Erythroblast (primary cell): ENCODE data around the gene WHAMM.
A peak's percentile ranks its signal among the peaks of the same experiment; 100 is the strongest.

Source experiments
- DNase-seq, 2 experiments: peaks; one replicate each; lab custom pipeline; 2025; lab: John Stamatoyannopoulos, UW
- GATA1 ChIP-seq: IDR thresholded peaks from 2 replicates; pipeline ENCODE4 v1.6.1; 2011; ENCODE audit warnings: low read depth, mild to moderate bottlenecking, control low read depth, low read length, moderate library complexity
- POLR2A ChIP-seq: IDR thresholded peaks from 2 replicates; pipeline ENCODE4 v1.6.1; 2011; ENCODE audit warnings: mild to moderate bottlenecking, low read length

Gene WHAMM

GRCh38 chr15:82835391-82835917, 26.0 kb downstream of the WHAMM start:
- DNase-seq: no peak
- TF ChIP-seq POLR2A: no peak
- TF ChIP-seq GATA1: no peak

- peak; percentile 7 to 19 for DNase-seq
- TF ChIP-seq POLR2A (no peak), GATA1 (no peak)
Observed at GRCh38 chr15:82838096-82838735, 28.8 kb downstream of the WHAMM start.

GRCh38 chr15:82839136-82839535, 29.7 kb downstream of the WHAMM start:
- TF ChIP-seq POLR2A (no peak), GATA1 (no peak)
- DNase-seq: no peak

- no peak for TF ChIP-seq GATA1
- DNase-seq: no peak
Observed at GRCh38 chr15:82840166-82840565, 30.7 kb downstream of the WHAMM start.

- TF ChIP-seq POLR2A: no peak
- TF ChIP-seq GATA1: no peak
- no peak for DNase-seq
Observed at GRCh38 chr15:82843566-82843965, 34.1 kb downstream of the WHAMM start.

GRCh38 chr15:82845686-82846085, 36.3 kb downstream of the WHAMM start:
- DNase-seq: no peak
- TF ChIP-seq GATA1 (no peak), POLR2A (no peak)

- TF ChIP-seq GATA1 (no peak), POLR2A (no peak)
- no peak for DNase-seq
Observed at GRCh38 chr15:82846621-82847020, 37.2 kb downstream of the WHAMM start.

- DNase-seq: peak in 1 of 2 experiments; percentile 25
- TF ChIP-seq GATA1 (no peak), POLR2A (no peak)
Observed at GRCh38 chr15:82847703-82848102, 38.3 kb downstream of the WHAMM start.

- DNase-seq: peak in 1 of 2 experiments; percentile 38
- TF ChIP-seq GATA1: no peak
Observed at GRCh38 chr15:82848241-82848993, 39.0 kb downstream of the WHAMM start.

GRCh38 chr15:82849556-82850512, 40.4 kb downstream of the WHAMM start:
- peak; percentile 99 to 100 for DNase-seq

GRCh38 chr15:82850731-82851130, 41.3 kb downstream of the WHAMM start:
- no peak for DNase-seq
- TF ChIP-seq POLR2A (no peak), GATA1 (no peak)

More at GRCh38 chr15:82849556-82850512, 40.4 kb downstream of the WHAMM start:
- TF ChIP-seq GATA1 (peak; percentile 89), POLR2A (peak; percentile 78)

GRCh38 chr15:82851306-82851850, 42.0 kb downstream of the WHAMM start:
- no peak for DNase-seq
- no peak for TF ChIP-seq POLR2A
- no peak for TF ChIP-seq GATA1

GRCh38 chr15:82851981-82852511, 42.6 kb downstream of the WHAMM start:
- no peak for TF ChIP-seq POLR2A
- no peak for TF ChIP-seq GATA1
- no peak for DNase-seq
